ENCODE measurements around the gene MTHFD2. TPM values are rescaled to one million over a fixed set of nuclear protein-coding genes. Genes with fewer than 3 reads are reported as not detected.

Gene MTHFD2
- total and polyA plus RNA-seq, 2 donors (not counting 3 experiments of a cell fraction or from before 2014, with no cell fraction given) = 25.6 to 83.2 TPM

- TF ChIP-seq, protein P1, sequence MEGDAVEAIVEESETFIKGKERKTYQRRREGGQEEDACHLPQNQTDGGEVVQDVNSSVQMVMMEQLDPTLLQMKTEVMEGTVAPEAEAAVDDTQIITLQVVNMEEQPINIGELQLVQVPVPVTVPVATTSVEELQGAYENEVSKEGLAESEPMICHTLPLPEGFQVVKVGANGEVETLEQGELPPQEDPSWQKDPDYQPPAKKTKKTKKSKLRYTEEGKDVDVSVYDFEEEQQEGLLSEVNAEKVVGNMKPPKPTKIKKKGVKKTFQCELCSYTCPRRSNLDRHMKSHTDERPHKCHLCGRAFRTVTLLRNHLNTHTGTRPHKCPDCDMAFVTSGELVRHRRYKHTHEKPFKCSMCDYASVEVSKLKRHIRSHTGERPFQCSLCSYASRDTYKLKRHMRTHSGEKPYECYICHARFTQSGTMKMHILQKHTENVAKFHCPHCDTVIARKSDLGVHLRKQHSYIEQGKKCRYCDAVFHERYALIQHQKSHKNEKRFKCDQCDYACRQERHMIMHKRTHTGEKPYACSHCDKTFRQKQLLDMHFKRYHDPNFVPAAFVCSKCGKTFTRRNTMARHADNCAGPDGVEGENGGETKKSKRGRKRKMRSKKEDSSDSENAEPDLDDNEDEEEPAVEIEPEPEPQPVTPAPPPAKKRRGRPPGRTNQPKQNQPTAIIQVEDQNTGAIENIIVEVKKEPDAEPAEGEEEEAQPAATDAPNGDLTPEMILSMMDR (IDR thresholded peaks at IDR 0.05; ENCODE audit: extremely low read depth in 1 of 2, insufficient read depth in 1 of 2, low read depth in 1 of 2, low read length in 2 of 2) = no peak
- TF ChIP-seq MYC (IDR thresholded peaks at IDR 0.05; ENCODE audit: low read depth, low read length) (no peak), POLR2A (IDR thresholded peaks at IDR 0.05; ENCODE audit: low read depth, low read length) (no peak), EZH2 (IDR thresholded peaks at IDR 0.05; ENCODE audit: borderline replicate concordance, low read depth, low read length, severe bottlenecking) (no peak), POLR2AphosphoS5 (IDR thresholded peaks at IDR 0.05; ENCODE audit: insufficient read depth, low read depth, low read length) (no peak), GATA2 (IDR thresholded peaks at IDR 0.05; ENCODE audit: insufficient read depth, insufficient read length, low read depth, low read length) (no peak), MAX (IDR thresholded peaks at IDR 0.05; ENCODE audit: insufficient read depth, insufficient read length) (no peak), FOS (IDR thresholded peaks at IDR 0.05; ENCODE audit: borderline replicate concordance, insufficient read depth, low read length) (no peak), JUN (IDR thresholded peaks at IDR 0.05; ENCODE audit: borderline replicate concordance, insufficient read depth, insufficient read length, low read depth) (no peak)
Observed at GRCh38 chr2:74177696-74178095, 20.7 kb upstream of the MTHFD2 start.

More at GRCh38 chr2:74177696-74178095, 20.7 kb upstream of the MTHFD2 start:
- Histone ChIP-seq H3K9me3 (replicated peaks; ENCODE audit: control insufficient read depth, insufficient read depth, low read length) (no peaks in the 10 kb centered on the region), H4K20me1 (replicated peaks; ENCODE audit: control insufficient read depth, extremely low read depth, insufficient read depth, low read length) (peaks cover 2% of the 10 kb centered on the region), H3K27ac (ENCODE audit: insufficient read depth, low read depth, low read length) (peak overlapping the region; percentile 80), H3K27me3 (ENCODE audit: control insufficient read depth in 2 of 2, insufficient read depth in 2 of 2, low read length in 2 of 2) (no peaks in the 10 kb centered on the region), H3K4me1 (ENCODE audit: control insufficient read depth, extremely low read depth, insufficient read depth, low read length) (peaks cover 9% of the 10 kb centered on the region), H3K9ac (replicated peaks; ENCODE audit: extremely low read depth, insufficient read depth, low read length) (peak overlapping the region; percentile 96), H2AFZ (ENCODE audit: low read depth, low read length) (no peak overlapping the region), H3K36me3 (ENCODE audit: control insufficient read depth in 2 of 2, extremely low read depth in 1 of 2, insufficient read depth in 2 of 2, low read length in 2 of 2) (no peaks in the 10 kb centered on the region), H3K79me2 (ENCODE audit: control insufficient read depth, insufficient read depth, low read length) (peaks cover 55% of the 10 kb centered on the region), H3K4me2 (ENCODE audit: insufficient read depth, low read length) (peak overlapping the region; percentile 100), H3K9me1 (replicated peaks; ENCODE audit: control insufficient read depth, extremely low read depth, insufficient read depth, low read length) (no peaks in the 10 kb centered on the region), H3K4me3 (replicated peaks in 1 of 3; ENCODE audit: insufficient read depth in 1 of 3, low read depth in 1 of 3, low read length in 3 of 3) (peak overlapping the region; percentile 93 to 100 (median 100))
- no peak for FAIRE-seq
- DNase-seq (ENCODE audit: low read depth, low spot score) = no peak
- BruUV-seq (replicated peaks) = no TSS peak
- ChIA-PET POLR2A (interaction anchor here (1.3 kb wide), 1 partner anchor 30 kb away, joined by 4 read pairs; the partner anchor contains the start of gene BOLA3), CTCF (interaction anchor here (0.9 to 1.9 kb wide), 7 partner anchors 9 to 353 kb away, joined by 3 to 20 read pairs (median 7); partner anchors contain the start of genes MTHFD2 and STAMBP)
- dilution Hi-C loops (cut with MboI; ENCODE audit: extremely low pct_ligation_motif_present, low sequenced_read_pairs) (no loop called here), intact Hi-C loops (cut with micrococcal nuclease) (loop anchor here (1.0 kb wide), 1 partner anchor 21 kb away; the partner anchor contains the start of gene MTHFD2)

Data from endothelial cell of umbilical vein (primary cell).